Measurements from ENCODE around the gene MXRA7.
"Not testable (repeated sequence)": the region's sequence is repeated elsewhere in the genome, so short reads cannot be mapped to it uniquely, and the experiment has no call there.

The MXRA7 gene

DNA sequence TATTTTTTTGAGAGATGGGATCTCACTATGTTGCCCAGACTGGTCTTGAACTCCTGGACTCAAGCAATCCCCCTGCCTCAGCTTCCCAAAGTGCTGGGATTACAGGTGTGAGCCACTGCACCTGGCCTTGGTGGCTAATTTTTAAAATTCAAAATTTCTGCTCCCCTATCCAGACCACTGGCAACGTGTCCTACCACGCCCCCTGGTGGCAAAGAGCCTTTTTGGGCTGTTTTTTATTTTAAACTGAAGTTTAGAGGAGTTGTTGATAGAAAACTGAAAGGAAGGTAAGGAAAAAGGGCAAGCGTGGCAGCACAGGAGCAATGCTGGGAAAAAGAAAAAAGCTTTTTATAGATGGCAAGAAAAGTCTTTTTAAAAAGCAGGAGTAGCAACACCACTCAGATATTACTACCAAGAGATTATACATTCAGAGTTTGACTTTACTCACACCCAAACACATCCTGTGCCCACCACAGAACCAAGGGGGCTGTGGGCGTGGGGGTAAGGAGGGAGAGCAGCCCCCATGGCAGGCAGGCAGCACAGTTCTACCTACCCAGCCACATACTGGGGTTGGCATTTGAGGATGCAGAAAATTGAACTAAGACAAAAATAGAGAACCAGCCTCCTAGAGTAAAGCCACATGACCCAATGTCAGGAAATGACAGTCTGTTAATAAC, 4.2 kb upstream of the MXRA7 start:
- DNase-seq, result no peak

DNA sequence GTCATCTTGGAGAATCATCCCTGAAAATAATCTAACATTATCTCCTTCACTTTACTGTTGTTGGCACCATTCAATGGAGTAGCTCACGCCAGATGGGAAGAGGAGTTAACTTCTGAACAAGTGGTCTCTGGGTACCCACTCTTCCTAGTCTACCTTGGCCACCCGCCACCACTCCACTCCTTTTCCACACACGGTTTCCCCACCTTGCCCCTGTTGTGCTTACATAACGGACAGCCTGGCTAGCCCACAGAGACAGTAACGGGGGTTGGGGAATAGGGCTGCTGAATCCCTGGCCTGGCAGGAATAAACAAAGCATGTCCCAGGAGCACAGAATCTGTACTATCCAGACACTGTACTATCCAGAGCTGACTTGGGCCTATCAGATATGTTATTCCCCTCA, 3.6 kb upstream of the MXRA7 start:
- DNase-seq, result no peak

DNA sequence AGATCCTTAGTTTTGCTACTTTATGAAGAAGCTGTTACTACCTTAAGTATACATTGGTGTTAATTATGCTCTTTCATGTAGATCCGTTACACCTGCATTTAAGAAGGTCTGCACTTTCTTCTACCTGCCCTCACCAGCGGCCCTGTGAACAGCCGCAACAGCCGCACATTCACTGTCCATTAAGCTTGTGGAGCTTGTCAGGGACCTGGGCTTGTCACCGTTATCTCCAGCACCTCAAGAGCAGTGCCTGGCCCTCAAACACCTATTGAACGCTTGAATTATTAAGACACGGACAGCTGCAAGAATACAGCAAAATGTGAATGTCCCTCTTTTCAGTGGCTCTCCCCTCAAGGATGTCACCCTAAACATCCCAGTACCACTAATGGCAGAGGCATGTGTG, 3.0 kb upstream of the MXRA7 start:
- DNase-seq, result no peak

DNA sequence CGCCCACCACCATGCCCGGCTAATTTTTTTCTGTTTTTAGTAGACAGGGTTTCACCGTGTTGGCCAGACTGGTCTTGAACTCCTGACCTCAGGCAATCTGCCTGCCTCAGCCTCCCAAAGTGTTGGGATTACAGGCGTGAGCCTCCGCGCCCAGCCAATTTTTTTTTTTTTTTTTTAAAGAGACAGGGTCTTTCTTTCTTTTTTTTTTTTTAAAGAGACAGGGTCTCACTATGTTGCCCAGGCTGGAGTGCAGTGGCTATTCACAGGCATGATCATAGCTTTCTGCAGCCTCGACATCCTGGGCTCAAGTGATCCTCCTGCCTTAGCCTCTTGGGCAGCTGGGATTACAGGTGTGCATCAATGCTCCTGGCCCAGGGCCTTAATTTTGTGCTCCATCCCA, 1.6 kb upstream of the MXRA7 start:
- not testable (repeated sequence) for DNase-seq

DNA sequence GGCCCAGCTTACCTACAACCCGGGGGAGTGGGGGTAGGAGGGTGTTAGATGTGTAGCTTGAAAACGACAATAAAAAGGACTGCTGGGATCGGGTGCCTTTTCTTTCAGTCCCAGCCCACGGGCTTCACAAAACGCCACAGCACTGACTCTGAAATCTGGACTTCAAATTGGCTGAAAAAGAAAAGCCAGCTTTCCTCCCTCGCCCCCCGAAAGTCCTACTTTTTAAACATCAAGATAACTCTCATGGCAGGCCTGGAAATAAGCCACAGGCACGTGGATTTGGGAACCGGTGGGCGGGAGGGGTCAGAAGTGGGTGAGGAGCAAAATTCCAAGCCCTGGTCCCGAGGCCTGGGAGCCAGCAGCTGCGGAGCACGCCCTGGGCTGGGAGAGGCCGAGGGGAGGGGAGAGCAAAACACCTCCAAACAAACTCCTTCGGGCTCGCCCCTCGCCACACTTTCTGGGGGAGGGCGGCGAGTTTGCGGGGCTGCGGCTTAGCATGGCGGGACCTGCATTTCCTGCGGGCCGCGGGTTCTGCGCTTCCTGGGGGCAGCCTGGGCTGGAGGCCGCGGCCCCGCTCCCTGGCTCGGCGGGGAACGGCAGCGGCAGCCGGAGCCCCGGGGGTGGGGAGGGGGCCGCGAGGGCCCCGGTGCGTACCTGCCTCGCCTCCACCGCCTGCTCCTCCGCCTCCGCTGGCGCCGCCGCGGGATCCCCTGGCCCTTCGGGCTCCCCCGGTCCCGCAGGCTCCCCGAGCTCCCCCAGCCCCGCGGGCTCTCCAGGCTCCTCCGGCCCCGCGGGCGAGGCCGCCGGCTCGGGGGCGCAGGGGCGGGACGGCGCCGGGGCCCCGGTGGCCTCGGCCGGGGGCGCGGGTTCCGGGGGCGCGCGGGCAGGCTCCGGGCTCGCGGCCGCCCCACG, 558 bp downstream of the MXRA7 start:
- DNase-seq, result not testable (repeated sequence)

DNA sequence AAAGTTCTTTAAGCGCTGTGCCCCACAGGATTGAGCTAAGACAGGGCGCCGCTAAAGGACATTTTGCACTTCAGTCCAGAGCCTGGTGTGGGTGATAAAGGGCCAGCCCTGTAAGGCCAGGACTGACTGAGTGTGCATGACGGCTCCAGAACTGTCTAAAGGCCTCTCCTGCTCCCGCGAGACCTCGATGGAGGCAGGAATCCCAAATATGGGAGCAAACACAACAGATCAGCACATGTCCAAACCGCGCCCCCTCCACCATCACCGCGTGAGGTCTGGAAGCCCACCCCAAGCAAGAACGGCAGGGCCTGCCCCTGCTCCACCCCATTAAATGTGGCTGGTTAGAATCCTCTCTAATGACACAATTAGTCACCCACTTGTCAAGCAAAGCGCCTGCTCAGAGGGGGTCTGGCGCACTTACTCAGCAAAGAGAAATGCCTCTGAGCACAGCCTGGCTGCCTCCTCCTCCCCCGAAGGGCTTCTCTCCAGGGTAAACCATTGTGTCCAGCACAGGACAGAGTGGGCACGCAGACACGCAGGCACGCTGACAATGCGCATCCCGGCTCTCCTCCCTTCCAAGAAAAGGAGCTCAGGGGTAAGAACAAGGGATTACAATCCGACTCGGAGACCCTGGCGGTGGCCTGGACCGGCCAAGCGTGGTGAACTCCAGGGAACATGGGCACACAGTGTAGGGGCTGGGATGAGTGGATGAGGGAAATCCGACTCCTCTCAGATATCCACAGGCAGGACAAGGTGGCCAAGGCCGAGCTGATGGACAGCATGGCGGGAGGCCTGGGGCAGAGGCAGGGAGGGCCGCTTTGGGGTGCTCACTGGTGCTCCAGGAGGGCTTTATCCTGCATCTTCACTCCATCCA, 1.5 kb downstream of the MXRA7 start:
- no peak for DNase-seq

DNA sequence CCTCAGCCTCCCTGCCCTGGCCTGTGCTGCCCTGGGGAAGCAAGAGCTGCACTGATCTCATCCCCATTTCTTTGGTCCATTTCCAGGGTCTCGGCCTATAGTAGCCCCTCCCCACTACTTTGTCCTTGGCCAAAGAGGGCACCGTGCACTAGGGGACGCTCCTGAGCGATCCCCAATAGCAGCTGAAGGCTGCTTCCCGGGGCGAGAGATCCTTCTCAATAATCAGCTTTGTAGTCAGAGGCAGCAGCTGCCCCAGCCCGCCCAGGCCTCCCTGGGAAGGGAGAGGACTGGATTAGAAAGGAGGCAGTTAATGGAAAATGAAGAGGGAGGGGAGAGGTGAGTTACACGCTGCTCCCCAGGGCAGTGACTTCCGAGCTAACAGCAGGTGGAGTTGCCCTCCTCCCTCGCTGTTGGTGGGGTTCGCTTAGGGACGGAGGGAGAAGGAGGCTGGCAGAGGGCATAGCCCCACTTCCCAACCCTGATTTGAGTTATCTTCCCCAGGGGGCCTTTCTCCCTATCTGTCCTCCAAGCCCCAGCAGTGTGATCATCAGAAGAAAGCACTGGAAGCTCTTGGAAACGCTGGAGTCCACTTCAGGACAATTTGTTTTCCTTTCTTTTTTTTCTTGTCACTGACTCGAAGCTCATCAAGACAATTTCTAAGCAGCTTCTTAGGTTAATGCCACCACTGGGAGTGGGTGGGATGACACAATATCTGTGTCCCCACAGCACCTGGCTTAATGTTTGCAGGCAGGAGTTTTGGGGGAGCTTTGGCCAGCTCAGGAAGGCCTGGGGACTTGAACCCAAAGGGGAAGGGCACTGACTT, 2.6 kb downstream of the MXRA7 start:
- no peak for DNase-seq

DNA sequence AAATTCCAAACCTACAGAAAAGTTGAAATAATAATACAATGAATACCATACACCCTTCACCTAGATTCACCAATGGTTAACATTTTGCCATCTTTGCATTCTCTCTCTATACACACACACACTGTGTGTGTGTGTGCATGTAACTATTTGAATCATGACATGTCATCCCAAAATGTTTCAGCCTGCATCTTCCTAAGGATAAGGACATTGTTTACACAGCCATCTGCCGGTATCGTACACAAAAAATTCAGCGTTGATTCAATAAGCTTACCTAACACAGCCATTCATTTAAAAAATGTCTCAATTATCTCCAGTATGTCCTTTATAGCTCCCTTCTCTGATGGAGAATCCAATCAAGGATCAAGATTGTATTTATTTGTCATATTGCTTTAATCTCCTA, 3.9 kb downstream of the MXRA7 start:
- DNase-seq, result no peak

DNA sequence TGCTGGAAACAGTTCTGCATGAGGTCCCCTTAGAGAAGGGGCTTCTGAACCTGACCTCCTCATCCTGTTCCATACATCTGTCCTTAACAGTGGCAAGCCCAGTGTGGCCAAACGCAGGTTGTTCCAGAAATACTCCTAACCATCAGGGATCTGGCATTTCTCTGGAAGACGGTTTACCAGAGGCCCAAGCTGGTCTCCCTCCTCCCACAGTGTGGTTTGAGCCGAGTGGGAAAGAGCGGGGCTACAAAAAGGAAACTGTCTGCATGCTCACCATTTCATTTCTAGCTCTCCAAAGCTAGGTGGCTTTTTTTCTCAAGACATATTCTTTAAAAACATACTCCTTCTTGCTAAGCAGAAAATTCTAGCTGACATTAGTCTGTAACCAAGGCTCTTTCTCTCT, 6.0 kb downstream of the MXRA7 start:
- no peak for DNase-seq

DNA sequence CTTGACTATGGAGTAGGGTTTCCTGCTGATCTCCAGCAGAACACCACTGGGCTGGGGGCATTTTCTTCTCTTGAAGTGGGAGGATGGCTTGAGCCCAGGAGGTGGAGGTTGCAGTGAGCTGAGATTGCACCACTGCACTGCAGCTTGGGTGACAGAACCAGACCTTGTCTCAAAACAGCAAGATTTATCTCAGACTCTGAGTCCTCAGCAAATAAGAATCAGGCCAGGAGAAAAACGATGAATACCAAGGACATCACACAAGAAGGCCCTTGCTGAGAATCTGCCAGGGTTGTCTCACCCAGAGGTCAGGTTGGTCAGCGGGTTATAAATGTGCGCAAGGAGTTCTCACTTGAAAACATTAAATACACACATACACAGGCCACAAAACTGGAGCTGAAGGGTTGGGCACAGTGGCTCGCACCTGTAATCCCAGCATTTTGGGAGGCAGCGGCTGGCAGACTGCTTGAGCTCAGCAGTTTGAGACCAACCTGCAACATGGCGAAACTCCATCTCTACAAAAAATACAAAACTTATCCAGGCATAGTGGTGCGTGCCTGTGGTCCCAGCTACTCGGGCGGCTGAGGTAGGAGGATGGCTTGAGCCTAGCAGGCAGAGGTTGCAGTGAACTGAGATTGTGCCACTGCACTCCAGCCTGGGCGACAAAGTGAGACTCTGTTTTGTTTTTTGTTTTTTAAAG, 7.7 kb downstream of the MXRA7 start:
- DNase-seq, result no peak

DNA sequence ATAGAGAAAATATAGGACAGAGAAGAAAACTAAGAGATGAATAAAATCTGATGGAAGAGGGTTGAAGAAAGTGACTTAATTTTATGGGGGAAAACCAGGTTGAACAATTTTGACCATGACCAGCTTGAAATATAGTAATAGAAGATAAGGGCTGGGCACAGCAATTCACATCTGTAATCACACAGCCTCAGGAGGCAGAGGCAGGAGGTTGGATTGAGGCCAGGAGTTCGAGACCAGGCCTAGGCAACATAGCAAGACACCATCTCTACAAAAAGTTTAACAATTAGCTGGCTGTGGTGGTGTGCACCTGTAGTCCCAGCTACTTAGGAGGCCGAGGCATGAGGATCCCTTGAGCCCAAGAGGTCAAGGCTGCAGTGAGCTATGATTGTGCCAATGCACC, 8.7 kb downstream of the MXRA7 start:
- no peak for DNase-seq

DNA sequence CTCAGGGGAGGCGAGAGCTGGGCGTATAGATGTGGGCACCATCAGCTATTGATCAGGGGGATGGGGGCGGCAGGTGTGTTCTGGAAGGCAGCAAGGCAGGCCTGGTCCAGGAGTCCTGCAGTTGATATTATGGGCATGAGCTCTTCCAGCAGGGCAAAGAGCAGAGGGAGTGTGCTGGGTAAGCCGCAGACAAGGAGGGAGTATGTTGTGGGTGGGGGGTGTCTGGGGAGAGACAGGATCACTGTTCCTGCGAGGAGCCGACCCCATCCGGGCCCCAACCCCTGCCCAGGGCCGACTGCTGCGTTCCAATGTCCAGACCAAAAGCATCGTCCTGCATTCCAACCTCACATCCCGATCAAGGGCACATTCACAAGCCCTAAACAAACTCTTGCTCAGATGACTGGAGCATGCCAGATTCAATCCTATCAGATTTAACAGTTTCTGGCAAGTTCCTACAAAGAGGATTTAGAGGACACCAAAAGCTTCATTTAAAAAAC, 9.2 kb downstream of the MXRA7 start:
- no peak for DNase-seq

DNA sequence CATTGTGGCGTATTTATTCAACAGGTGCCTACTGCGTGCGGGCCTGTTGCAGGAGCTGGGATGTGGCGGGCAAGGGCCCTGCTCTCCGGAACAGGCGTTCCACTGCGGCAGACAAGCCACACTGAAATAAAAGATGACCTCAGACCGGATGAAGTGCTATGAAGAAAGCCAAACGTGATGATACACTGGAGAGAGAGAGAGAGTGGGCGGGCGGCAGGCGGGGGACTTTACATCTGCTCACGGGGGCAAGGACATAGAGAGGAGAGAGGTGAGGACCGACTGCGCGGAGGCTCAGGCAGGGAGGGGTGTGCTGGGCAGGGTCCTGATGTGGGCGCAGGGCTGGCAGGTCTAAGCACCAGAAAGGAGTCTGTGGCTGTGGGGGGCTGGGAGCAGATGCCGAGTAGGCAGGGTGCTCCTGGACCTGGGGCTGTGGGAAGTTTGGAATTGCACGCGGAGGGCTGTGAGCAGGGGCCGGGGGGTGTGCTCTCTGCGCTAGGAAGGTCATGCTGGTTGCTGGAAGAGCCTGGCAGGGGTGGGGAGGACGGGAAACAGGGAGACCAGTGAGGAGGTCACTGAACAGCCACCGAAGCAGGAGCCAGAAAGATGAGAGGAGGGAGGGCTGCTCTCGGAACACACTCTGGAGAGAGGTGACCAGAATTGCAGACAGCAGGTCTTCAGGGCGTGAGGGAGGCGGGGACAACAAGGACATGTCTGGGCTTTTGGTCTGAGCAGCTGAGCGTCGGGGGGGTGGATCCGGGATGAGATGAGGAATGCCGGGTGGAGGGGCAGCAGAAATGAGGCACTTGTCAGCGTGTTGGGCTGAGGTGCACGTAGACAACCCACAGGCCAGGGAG, 9.9 kb downstream of the MXRA7 start:
- no peak for DNase-seq

DNA sequence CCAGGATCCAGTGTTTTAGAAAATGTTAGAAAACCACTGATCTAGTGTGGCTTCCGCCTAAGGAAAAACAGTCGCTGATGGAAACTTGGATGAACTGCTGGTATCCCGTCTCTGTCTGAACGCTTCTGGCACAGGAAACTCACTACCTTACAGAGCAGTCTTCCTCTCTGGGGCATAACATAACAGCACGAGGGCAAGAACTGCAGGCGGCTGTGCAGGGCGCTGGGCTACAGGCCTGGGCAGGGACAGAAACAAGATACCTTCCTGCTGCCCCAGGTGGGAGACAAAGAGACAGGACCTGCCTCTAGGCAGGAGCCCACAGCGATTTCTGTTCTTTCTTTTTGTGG, 10.5 kb downstream of the MXRA7 start:
- DNase-seq, result no peak

DNA sequence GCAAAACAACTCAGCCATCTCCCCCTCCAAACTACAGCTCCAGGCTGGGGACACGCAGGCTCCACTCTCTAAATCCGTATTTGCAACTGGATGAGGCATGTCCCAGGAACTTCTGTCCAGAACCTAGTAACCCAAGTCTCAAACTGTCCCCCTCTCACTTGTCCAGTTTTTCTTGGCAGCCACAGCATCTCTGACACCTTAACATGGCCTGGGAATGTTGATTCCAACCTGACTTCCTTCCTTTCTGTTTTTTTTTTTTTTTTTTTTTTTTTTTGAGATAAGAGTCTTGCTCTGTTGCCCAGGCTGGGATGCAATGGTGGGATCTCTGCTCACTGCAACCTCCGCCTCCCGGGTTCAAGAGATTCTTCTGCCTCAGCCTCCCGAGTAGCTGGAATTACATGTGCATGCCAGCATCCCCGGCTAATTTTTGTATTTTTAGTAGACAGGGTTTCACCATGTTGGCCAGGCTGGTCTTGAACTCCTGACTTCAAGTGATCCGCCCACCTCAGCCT, 12.2 kb downstream of the MXRA7 start:
- DNase-seq, result not testable (repeated sequence)

DNA sequence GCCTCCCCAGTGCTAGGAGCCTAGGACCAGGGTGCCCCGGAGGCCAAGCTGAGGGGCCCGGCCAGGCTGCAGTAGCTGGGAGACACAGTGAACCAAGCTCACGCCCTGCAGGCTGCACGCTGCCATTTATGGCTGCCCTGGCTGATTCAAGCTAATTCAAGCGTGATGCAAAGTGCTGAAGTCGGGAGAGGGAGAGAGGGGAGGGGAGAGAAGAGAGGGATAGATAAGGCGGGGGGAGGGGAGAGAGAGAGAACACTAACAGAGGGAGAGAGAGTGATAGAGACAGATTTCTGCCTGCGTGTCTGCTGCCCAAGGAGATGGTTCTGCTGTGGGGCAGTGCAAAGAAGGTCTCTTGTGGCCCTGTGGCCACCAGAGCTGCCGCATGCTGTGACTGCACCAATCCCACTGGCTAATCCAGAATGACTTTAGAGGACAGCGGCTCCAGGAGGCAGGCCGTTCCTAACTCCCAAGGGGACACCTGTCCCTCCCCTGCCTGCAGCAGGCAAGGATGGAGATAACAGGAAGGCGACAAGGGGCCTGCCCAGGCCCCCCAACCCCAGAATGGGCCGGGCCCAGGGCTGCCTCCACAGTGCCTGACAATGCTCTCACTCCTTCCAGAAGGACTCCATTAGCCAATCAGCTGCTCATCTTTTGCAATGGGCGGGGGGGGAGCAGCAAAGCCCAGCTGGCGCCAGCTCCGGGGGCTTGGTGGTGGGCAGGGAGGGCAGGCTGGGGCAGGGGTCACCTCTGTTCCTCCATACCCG, 12.9 kb downstream of the MXRA7 start:
- no peak for DNase-seq

DNA sequence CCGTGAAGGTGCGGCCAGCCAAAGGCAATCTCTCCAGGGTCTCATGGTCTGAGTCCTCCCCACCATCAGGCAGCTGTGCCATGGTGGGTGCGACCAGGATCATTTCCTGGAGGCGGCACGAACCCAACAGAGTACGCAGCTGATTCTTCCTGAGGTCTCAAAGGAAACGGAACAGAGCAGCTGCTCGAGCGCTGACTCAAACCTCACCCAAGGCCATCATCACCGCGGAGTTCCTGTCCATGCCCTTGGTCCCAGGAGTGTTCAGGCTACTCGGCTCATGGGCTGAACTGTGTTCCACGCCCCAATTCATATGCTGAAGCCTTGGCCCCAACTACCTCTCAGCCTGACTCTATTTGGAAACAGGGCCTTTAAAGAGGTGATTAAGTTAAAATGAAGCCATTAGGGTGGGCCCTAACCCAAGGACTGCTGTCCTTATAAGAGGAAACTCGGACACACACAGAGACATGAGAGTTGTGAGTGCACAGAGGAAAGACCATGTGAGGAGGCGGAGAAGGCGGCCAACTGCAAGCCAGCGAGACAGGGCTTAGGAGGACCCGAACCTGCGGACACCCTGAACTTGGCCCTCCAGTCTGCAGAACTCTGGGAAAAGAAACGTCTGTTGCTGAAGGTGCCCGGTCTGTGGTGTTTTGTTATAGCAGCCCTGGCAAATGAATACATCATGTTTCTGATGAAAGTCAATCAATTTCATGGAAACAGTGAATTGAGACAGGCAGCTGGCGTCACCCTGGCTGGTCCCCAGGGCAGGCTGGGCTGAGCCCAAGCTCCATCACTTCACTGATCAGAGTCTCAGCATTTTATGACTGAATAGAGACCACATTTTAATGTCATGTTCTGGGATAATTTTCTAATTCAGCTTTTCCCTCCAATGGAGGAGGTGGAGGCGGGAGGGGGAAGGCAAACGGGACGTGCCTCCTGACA, 13.7 kb downstream of the MXRA7 start:
- no peak for DNase-seq

DNA sequence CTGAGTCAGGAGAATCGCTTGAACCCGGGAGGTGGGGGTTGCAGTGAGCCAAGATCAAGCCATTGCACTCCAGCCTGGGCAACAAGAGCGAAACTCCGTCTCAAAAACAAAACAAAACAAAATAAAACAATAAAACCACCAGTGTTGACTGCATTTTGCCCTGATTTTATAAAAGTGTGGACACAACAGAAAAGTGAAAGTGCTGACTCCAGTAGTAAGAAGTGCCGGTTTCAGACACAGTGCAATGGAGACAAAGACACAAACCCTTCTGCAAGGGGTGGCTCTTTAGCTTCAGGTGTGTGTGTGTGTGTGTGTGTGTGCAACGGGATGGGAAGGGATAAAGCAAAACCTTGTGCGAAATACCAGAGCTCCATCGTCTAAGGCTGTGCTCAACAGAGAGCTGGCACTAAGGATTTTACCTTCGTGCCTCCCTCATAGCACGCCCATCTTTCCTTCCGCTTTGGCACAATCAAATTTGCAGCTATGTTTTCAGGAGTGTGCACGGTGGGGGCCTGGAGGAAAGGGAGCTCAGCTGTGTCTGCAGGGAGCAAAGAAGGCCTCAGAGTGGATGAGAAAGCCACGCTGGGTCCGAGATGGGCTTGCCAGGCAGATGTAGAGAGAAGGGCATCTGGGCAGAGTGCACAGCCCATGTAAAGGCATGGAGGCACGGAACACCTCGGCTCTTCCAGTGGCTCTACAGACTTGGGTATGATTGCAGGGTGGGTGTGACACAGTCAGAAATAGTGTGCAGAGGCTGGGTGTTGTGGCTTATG, 15.5 kb downstream of the MXRA7 start:
- no peak for DNase-seq

Data from NCI-H1417 treated with DMSO at 0.1 percent for 48 hours (cell line).